HepG2 (cell line): Measurements from ENCODE around the gene CDC14B. TPM values are rescaled to one million over a fixed set of nuclear protein-coding genes. Genes with fewer than 3 reads are reported as not detected.

Experiments
- BORCS8-MEF2B ChIP-seq: sonication (generic); formaldehyde crosslinking; IDR thresholded peaks from 2 replicates; pipeline ENCODE4 v1.8.0; 2022; ENCODE audit warnings: mild to moderate bottlenecking, missing genetic modification reagents
- EZH2 ChIP-seq: conservative IDR thresholded peaks from 2 replicates; pipeline ENCODE4 v1.6.1; 2012; ENCODE audit warnings: mild to moderate bottlenecking, low read depth, low read length, moderate library complexity
- FLYWCH1 ChIP-seq: sonication (generic); formaldehyde crosslinking; IDR thresholded peaks from 2 replicates; pipeline ENCODE4 v1.8.1; 2023; ENCODE audit warnings: mild to moderate bottlenecking, missing genetic modification reagents
- FOXJ3 ChIP-seq: sonication (generic); formaldehyde crosslinking; IDR thresholded peaks from 2 replicates; pipeline ENCODE4 v1.4.0; 2020; ENCODE audit warnings: missing genetic modification reagents, mild to moderate bottlenecking, borderline replicate concordance
- HOMEZ ChIP-seq: IDR thresholded peaks from 2 replicates; pipeline ENCODE4 v1.6.1; 2016; ENCODE audit warnings: low read depth
- JDP2 ChIP-seq: sonication (generic); formaldehyde crosslinking; IDR thresholded peaks from 2 replicates; pipeline ENCODE4 v1.8.1; 2022; ENCODE audit warnings: missing genetic modification reagents, borderline replicate concordance
- MEIS1 ChIP-seq: sonication (generic); formaldehyde crosslinking; IDR thresholded peaks from 2 replicates; pipeline ENCODE4 v1.9.0; 2021; ENCODE audit warnings: mild to moderate bottlenecking, missing genetic modification reagents, moderate library complexity, borderline replicate concordance
- NFE2L2 ChIP-seq: fragments of 150-350 bp; IDR thresholded peaks from 2 replicates; pipeline ENCODE4 v1.6.1; 2014; ENCODE audit warnings: low read length
- ZBTB10 ChIP-seq: sonication (generic); formaldehyde crosslinking; IDR thresholded peaks from 2 replicates; pipeline ENCODE4 v1.4.0; 2020; ENCODE audit warnings: missing genetic modification reagents, borderline replicate concordance
- ZBTB33 ChIP-seq: sonication (generic); formaldehyde crosslinking; IDR thresholded peaks from 2 replicates; pipeline ENCODE4 v1.4.0; 2020; ENCODE audit warnings: missing genetic modification reagents
- ZBTB40 ChIP-seq, 2 experiments: fragments of 450-650 bp in 1 of 2; sonication (generic) in 1 of 2; formaldehyde crosslinking in 1 of 2; IDR thresholded peaks; 2 replicates each; pipeline versions ENCODE4 v1.6.1 to v1.8.0; 2016 to 2022; ENCODE audit warnings: antibody characterized with exemption in 1 of 2, mild to moderate bottlenecking in 1 of 2, missing genetic modification reagents in 1 of 2
- polyA plus RNA-seq, 8 experiments: library from polyadenylated mRNA; depleted of rRNA in 3 of 8; stranded (reverse) in 7 of 8; unstranded in 1 of 8; fragments of >200 nt; fragmentation: Illumina TruSeq in 4 of 8; extraction: Trizol in 4 of 8; gene quantifications; 2 replicates each; pipeline versions ENCODE4 v1.2.1 to v1.2.3, GENCODE V29; 2011 to 2016; ENCODE audit warnings: low read depth in 4 of 8, missing spikeins in 1 of 8, mixed read lengths in 1 of 8; ENCODE audit not compliant: insufficient read depth in 1 of 8
- total RNA-seq, 5 experiments: library from RNA; depleted of rRNA; stranded (reverse); fragments of >200 nt; fragmentation: Illumina TruSeq; extraction: Trizol; gene quantifications; 2 replicates each; pipeline ENCODE4 v1.2.3, GENCODE V29; 2016; ENCODE audit warnings: low read depth in 1 of 5

CDC14B gene
- total and polyA plus RNA-seq, 2 of the 13 experiments (the other 11 are each of a cell fraction or from before 2014, with no cell fraction given), result 25.8 to 33.3 TPM

- TF ChIP-seq ZBTB10 (no peak), FLYWCH1 (0 out of 2 replicates have a peak, but pooled peaks have one; percentile 55), ZBTB40 (IDR thresholded peaks at IDR 0.05) (no peak), ZBTB40 (CRISPR knock-in tag; IDR thresholded peaks at IDR 0.05) (no peak), MEIS1 (CRISPR knock-in tag) (no peak), FOXJ3 (CRISPR knock-in tag) (no peak), BORCS8-MEF2B (CRISPR knock-in tag) (no peak), HOMEZ (no peak), NFE2L2 (no peak), ZBTB33 (CRISPR knock-in tag) (no peak), EZH2 (no peak), JDP2 (CRISPR knock-in tag) (no peak)
These were observed 35.0 kb upstream of the CDC14B start (continued) for GRCh38 chr9:96654450-96655197.
